Neuronal stem cell (in vitro differentiated cells): ENCODE measurements around the gene SLC37A1.
A peak's percentile ranks its signal among the peaks of the same experiment; 100 is the strongest.

Experiments used
- DNase-seq: peaks from one replicate; pipeline ENCODE4 v3.0.0-alpha.2; 2013; ENCODE audit warnings: low spot score
- H2AFZ ChIP-seq: one replicate; pipeline ENCODE4 v1.6.1; 2013; ENCODE audit warnings: mild to moderate bottlenecking, low read length, inconsistent platforms
- H2AK5ac ChIP-seq: 2 replicates; pipeline ENCODE4 v1.6.1; 2013; ENCODE audit warnings: low read depth, mild to moderate bottlenecking, inconsistent platforms, low read length, moderate library complexity, mixed read lengths
- H2BK120ac ChIP-seq: 2 replicates; pipeline ENCODE4 v1.6.1; 2013; ENCODE audit warnings: low read depth, mild to moderate bottlenecking, inconsistent platforms, low read length, moderate library complexity, mixed read lengths
- H2BK12ac ChIP-seq: one replicate; pipeline ENCODE4 v1.6.1; 2013; ENCODE audit warnings: low read length, inconsistent platforms
- H2BK15ac ChIP-seq: 2 replicates; pipeline ENCODE4 v1.6.1; 2013; ENCODE audit warnings: mild to moderate bottlenecking, low read length, inconsistent platforms, mixed read lengths
- H2BK5ac ChIP-seq: one replicate; pipeline ENCODE4 v1.6.1; 2013; ENCODE audit warnings: inconsistent platforms, mild to moderate bottlenecking, low read length, moderate library complexity
- H3K14ac ChIP-seq: one replicate; pipeline ENCODE4 v1.6.1; 2013; ENCODE audit warnings: low read length, inconsistent platforms
- H3K18ac ChIP-seq: 2 replicates; pipeline ENCODE4 v1.6.1; 2013; ENCODE audit warnings: low read length, inconsistent platforms
- H3K23ac ChIP-seq: 2 replicates; pipeline ENCODE4 v1.6.1; 2013; ENCODE audit warnings: low read depth, mild to moderate bottlenecking, mixed read lengths, low read length, inconsistent platforms; ENCODE audit not compliant: poor library complexity
- H3K27ac ChIP-seq: replicated peaks from 3 replicates; pipeline ENCODE4 v1.5.1; 2013; ENCODE audit warnings: low read length, inconsistent platforms
- H3K27me3 ChIP-seq, 3 experiments: 2 replicates each; pipeline ENCODE4 v1.6.1; 2013; ENCODE audit warnings: low read length in 3 of 3, mild to moderate bottlenecking in 2 of 3, inconsistent platforms in 1 of 3, low read depth in 1 of 3, mixed read lengths in 1 of 3, moderate library complexity in 1 of 3; ENCODE audit not compliant: control insufficient read depth in 3 of 3, insufficient read depth in 3 of 3
- H3K36me3 ChIP-seq, 2 donors: replicated peaks in 1 of 2; 2 replicates each; pipeline ENCODE4 v1.6.1; 2013; ENCODE audit warnings: low read length in 2 of 2; ENCODE audit not compliant: control insufficient read depth in 2 of 2, insufficient read depth in 2 of 2
- H3K4ac ChIP-seq: 2 replicates; pipeline ENCODE4 v1.6.1; 2013; ENCODE audit warnings: inconsistent platforms, mild to moderate bottlenecking, low read length, moderate library complexity
- H3K4me1 ChIP-seq, 2 donors: 1 replicate in 1 of 2; 2 replicates in 1 of 2; pipeline ENCODE4 v1.6.1; 2013; ENCODE audit warnings: low read length in 2 of 2, low read depth in 1 of 2; ENCODE audit not compliant: control insufficient read depth in 2 of 2, insufficient read depth in 1 of 2
- H3K4me2 ChIP-seq: one replicate; pipeline ENCODE4 v1.6.1; 2013; ENCODE audit warnings: mild to moderate bottlenecking, low read length, inconsistent platforms; ENCODE audit not compliant: insufficient read depth, poor library complexity, severe bottlenecking
- H3K4me3 ChIP-seq, 2 donors: 2 replicates each; pipeline ENCODE4 v1.5.1; 2013; ENCODE audit warnings: low read length in 2 of 2, mild to moderate bottlenecking in 2 of 2, inconsistent platforms in 1 of 2, moderate library complexity in 1 of 2
- H3K79me1 ChIP-seq: one replicate; pipeline ENCODE4 v1.6.1; 2013; ENCODE audit warnings: low read depth, mild to moderate bottlenecking, inconsistent platforms, low read length, moderate library complexity
- H3K9ac ChIP-seq: one replicate; pipeline ENCODE4 v1.6.1; 2013; ENCODE audit warnings: mild to moderate bottlenecking, low read depth, low read length, inconsistent platforms; ENCODE audit not compliant: poor library complexity
- H3K9me3 ChIP-seq, 2 donors: replicated peaks in 1 of 2; 2 replicates each; pipeline versions ENCODE3 to v1.6.1; 2013; ENCODE audit warnings: low read length in 2 of 2, mild to moderate bottlenecking in 2 of 2, inconsistent platforms in 1 of 2, low read depth in 1 of 2, mixed read lengths in 1 of 2, moderate library complexity in 1 of 2; ENCODE audit not compliant: control insufficient read depth in 2 of 2, insufficient read depth in 1 of 2
- H4K8ac ChIP-seq: one replicate; pipeline ENCODE4 v1.6.1; 2013; ENCODE audit warnings: low read depth, mild to moderate bottlenecking, inconsistent platforms, low read length, moderate library complexity
- H4K91ac ChIP-seq: one replicate; pipeline ENCODE4 v1.6.1; 2013; ENCODE audit warnings: low read length, low read depth, mild to moderate bottlenecking, inconsistent platforms; ENCODE audit not compliant: poor library complexity
- WGBS, 2 donors: extraction: QIAGEN DNeasy Blood & Tissue Kit; methylation state at CpG; one replicate each; pipeline ENCODE4 v1.1.7; 2013; ENCODE audit warnings: missing lambda C conversion rate in 2 of 2, mixed read lengths in 1 of 2; ENCODE audit not compliant: insufficient read length in 2 of 2, insufficient replicate concordance in 1 of 2; ENCODE audit errors: extremely low coverage in 2 of 2; 5-methylcytosine and 5-hydroxymethylcytosine counted together

The SLC37A1 gene

GRCh38 chr21:42486531-42486930 lies 27.1 kb upstream of the SLC37A1 start:
- Histone ChIP-seq H3K27ac (no peak overlapping the region), H2BK120ac (no peak overlapping the region), H3K4me1 (no peaks in the 10 kb centered on the region), H3K27me3 (peaks cover 0 to 26% (median 0%) of the 10 kb centered on the region in 3 experiments), H3K23ac (no peak overlapping the region), H4K91ac (no peak overlapping the region), H3K4me3 (no peak overlapping the region), H3K36me3 (no peaks in the 10 kb centered on the region), H3K9me3 (no peaks in the 10 kb centered on the region), H2AK5ac (no peak overlapping the region), H3K4me2 (no peak overlapping the region), H3K18ac (no peak overlapping the region), H4K8ac (peak overlapping the region; percentile 6), H3K14ac (no peak overlapping the region), H3K4ac (no peak overlapping the region), H2BK12ac (no peak overlapping the region), H2AFZ (no peak overlapping the region), H2BK5ac (no peak overlapping the region), H3K9ac (no peak overlapping the region), H3K79me1 (no peaks in the 10 kb centered on the region), H2BK15ac (no peak overlapping the region)
- no CpG with 5 or more reads among the region's 5 CpGs for WGBS, 2 donors
- DNase-seq: no peak

- H3K18ac ChIP-seq: no peak overlapping the region
- no peak overlapping the region for H2AK5ac ChIP-seq
- WGBS, 2 donors: no CpG with 5 or more reads among the region's 2 CpGs
- H3K4me2 ChIP-seq: no peak overlapping the region
- no peak overlapping the region for H3K4me3 ChIP-seq
- no peak overlapping the region for H4K8ac ChIP-seq
- no peak overlapping the region for H3K27ac ChIP-seq
- no peaks in the 10 kb centered on the region for H3K4me1 ChIP-seq
- H2BK120ac ChIP-seq: no peak overlapping the region
- no peak overlapping the region for H4K91ac ChIP-seq
- H3K14ac ChIP-seq: no peak overlapping the region
- H3K23ac ChIP-seq: peak overlapping the region; percentile 20
- no peak for DNase-seq
- no peak overlapping the region for H3K4ac ChIP-seq
- no peaks in the 10 kb centered on the region for H3K79me1 ChIP-seq
- H3K9ac ChIP-seq: no peak overlapping the region
- no peak overlapping the region for H2AFZ ChIP-seq
- no peak overlapping the region for H2BK15ac ChIP-seq
- no peak overlapping the region for H2BK12ac ChIP-seq
- H3K9me3 ChIP-seq: no peaks in the 10 kb centered on the region
- H2BK5ac ChIP-seq: no peak overlapping the region
- no peaks in the 10 kb centered on the region for H3K36me3 ChIP-seq
- peaks cover 0 to 20% (median 0%) of the 10 kb centered on the region in 3 experiments for H3K27me3 ChIP-seq
Observed at GRCh38 chr21:42489006-42489563, 24.6 kb upstream of the SLC37A1 start.

- Histone ChIP-seq H3K4me3 (no peak overlapping the region), H3K18ac (no peak overlapping the region), H2BK12ac (no peak overlapping the region), H3K4me1 (no peaks in the 10 kb centered on the region), H3K4me2 (no peak overlapping the region), H3K27me3 (peaks cover 0 to 19% (median 0%) of the 10 kb centered on the region in 3 experiments), H2AFZ (no peak overlapping the region), H3K9ac (no peak overlapping the region), H3K27ac (no peak overlapping the region), H4K91ac (no peak overlapping the region), H3K14ac (no peak overlapping the region), H3K4ac (no peak overlapping the region), H3K36me3 (no peaks in the 10 kb centered on the region), H4K8ac (no peak overlapping the region), H2BK120ac (no peak overlapping the region), H3K79me1 (no peaks in the 10 kb centered on the region), H3K9me3 (no peaks in the 10 kb centered on the region), H2AK5ac (no peak overlapping the region), H2BK15ac (no peak overlapping the region), H3K23ac (no peak overlapping the region), H2BK5ac (no peak overlapping the region)
- WGBS, 2 donors: no CpG with 5 or more reads among the region's 4 CpGs
- no peak for DNase-seq
Observed at GRCh38 chr21:42489991-42490390, 23.7 kb upstream of the SLC37A1 start.

- Histone ChIP-seq H2BK12ac (no peak overlapping the region), H2BK5ac (no peak overlapping the region), H3K9me3 (no peaks in the 10 kb centered on the region), H2AFZ (no peak overlapping the region), H3K27ac (no peak overlapping the region), H3K79me1 (no peaks in the 10 kb centered on the region), H3K4me2 (no peak overlapping the region), H4K91ac (no peak overlapping the region), H3K4ac (no peak overlapping the region), H2BK15ac (no peak overlapping the region), H3K14ac (no peak overlapping the region), H3K9ac (no peak overlapping the region), H3K4me3 (no peak overlapping the region), H2BK120ac (no peak overlapping the region), H4K8ac (no peak overlapping the region), H2AK5ac (no peak overlapping the region), H3K4me1 (peaks cover 0 to 3% of the 10 kb centered on the region in 2 donors), H3K36me3 (no peaks in the 10 kb centered on the region), H3K27me3 (peaks cover 0 to 24% (median 0%) of the 10 kb centered on the region in 3 experiments), H3K18ac (no peak overlapping the region), H3K23ac (no peak overlapping the region)
- DNase-seq: no peak
Observed at GRCh38 chr21:42490720-42491119, 22.9 kb upstream of the SLC37A1 start.
